ENCODE data around the gene RFESD. TPM values are rescaled to one million over a fixed set of nuclear protein-coding genes. Genes with fewer than 3 reads are reported as not detected.

RFESD gene
- total and polyA plus RNA-seq, 4 donors = 1.1 to 98.0 (median 1.4) TPM

DNA sequence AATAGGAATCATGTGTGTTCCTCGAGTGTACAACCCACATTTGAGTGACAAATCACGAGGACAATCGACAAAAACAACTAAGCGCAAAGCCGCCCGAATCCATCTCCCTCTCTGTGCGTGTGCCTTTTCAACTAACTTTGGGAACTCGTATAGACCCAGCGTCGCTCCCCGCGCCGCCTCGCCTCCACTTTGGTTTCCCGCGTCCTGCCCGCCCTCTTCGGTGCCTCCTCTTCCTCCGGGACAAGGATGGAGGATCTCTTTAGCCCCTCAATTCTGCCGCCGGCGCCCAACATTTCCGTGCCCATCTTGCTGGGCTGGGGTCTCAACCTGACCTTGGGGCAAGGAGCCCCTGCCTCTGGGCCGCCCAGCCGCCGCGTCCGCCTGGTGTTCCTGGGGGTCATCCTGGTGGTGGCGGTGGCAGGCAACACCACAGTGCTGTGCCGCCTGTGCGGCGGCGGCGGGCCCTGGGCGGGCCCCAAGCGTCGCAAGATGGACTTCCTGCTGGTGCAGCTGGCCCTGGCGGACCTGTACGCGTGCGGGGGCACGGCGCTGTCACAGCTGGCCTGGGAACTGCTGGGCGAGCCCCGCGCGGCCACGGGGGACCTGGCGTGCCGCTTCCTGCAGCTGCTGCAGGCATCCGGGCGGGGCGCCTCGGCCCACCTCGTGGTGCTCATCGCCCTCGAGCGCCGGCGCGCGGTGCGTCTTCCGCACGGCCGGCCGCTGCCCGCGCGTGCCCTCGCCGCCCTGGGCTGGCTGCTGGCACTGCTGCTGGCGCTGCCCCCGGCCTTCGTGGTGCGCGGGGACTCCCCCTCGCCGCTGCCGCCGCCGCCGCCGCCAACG lies 26.3 kb upstream of the RFESD start, which contains the start of gene GPR150:
Gene GPR150 (plus strand): TSS at position 58 of the 840 bp plus-strand sequence. CDS start 189 bp downstream, at position 247.
- no peak within 1 kb of the TSS for H3K27ac ChIP-seq (ENCODE audit: low read depth in 1 of 2, low read length in 2 of 2)
- no peak within 1 kb of the TSS for H3K9ac ChIP-seq (ENCODE audit: low read depth in 1 of 2, low read length in 2 of 2)
- H3K4me1 ChIP-seq (ENCODE audit: control insufficient read depth in 4 of 4, insufficient read depth in 4 of 4, low read length in 3 of 4) = peaks cover 4 to 26% (median 17%) of the 10 kb centered on the region in 4 donors
- no peaks in the 10 kb centered on the region for H3K36me3 ChIP-seq (ENCODE audit: control insufficient read depth in 4 of 4, insufficient read depth in 3 of 4, low read depth in 1 of 4, low read length in 3 of 4)
- H3K27me3 ChIP-seq (ENCODE audit: control insufficient read depth in 4 of 4, insufficient read depth in 4 of 4, low read length in 3 of 4) = no peaks in the 10 kb centered on the region
- peak; percentile 58 for DNase-seq (ENCODE audit: low spot score)
- H3K9me3 ChIP-seq (ENCODE audit: control insufficient read depth in 4 of 4, low read length in 3 of 4) = no peaks in the 10 kb centered on the region
- H3K4me3 ChIP-seq (ENCODE audit: low read depth in 1 of 3, low read length in 3 of 3) = peak within 1 kb of the TSS; percentile 45 to 70 (median 66)
- TF ChIP-seq TAF1 (conservative IDR thresholded peaks at IDR 0.05) (no peak), NR2F2 (IDR thresholded peaks at IDR 0.05) (no peak), MAX (IDR thresholded peaks at IDR 0.05) (no peak), GABPA (IDR thresholded peaks at IDR 0.05 in 1 of 2, conservative IDR thresholded peaks at IDR 0.05 in 1 of 2) (no peak), REST (IDR thresholded peaks at IDR 0.05) (no peak), RAD21 (IDR thresholded peaks at IDR 0.05) (no peak)
- 3% methylated on average over 85 of the region's 85 CpGs for WGBS

- no peak for TF ChIP-seq CTCF (IDR thresholded peaks at IDR 0.05; ENCODE audit: low read depth, low read length, missing input control)
- TF ChIP-seq REST (IDR thresholded peaks at IDR 0.05) = no peak
- no peak for TF ChIP-seq FOXA1 (IDR thresholded peaks at IDR 0.05)
- no peak for TF ChIP-seq TAF1 (conservative IDR thresholded peaks at IDR 0.05)
- DNase-seq (ENCODE audit: low spot score) = peak; percentile 46
- Histone ChIP-seq H3K27me3 (ENCODE audit: control insufficient read depth in 4 of 4, insufficient read depth in 4 of 4, low read length in 3 of 4) (no peaks in the 10 kb centered on the region), H3K4me3 (ENCODE audit: low read depth in 1 of 3, low read length in 3 of 3) (peak overlapping the region; percentile 7 to 70 (median 66)), H3K9ac (ENCODE audit: low read depth in 1 of 2, low read length in 2 of 2) (peak overlapping the region; percentile 4 to 31), H3K27ac (ENCODE audit: low read depth in 1 of 2, low read length in 2 of 2) (no peak overlapping the region), H3K9me3 (ENCODE audit: control insufficient read depth in 4 of 4, low read length in 3 of 4) (no peaks in the 10 kb centered on the region), H3K36me3 (ENCODE audit: control insufficient read depth in 4 of 4, insufficient read depth in 3 of 4, low read depth in 1 of 4, low read length in 3 of 4) (no peaks in the 10 kb centered on the region), H3K4me1 (ENCODE audit: control insufficient read depth in 4 of 4, insufficient read depth in 4 of 4, low read length in 3 of 4) (peaks cover 4 to 26% (median 17%) of the 10 kb centered on the region in 4 donors)
- WGBS = 3% methylated on average over 92 of the region's 92 CpGs
Measured at GRCh38 chr5:95620870-95621838, 25.4 kb upstream of the RFESD start.

Data from liver (tissue), 9 donors.